Measurements from ENCODE around the gene RASAL1. TPM values are rescaled to one million over a fixed set of nuclear protein-coding genes. Genes with fewer than 3 reads are reported as not detected.

Gene RASAL1
- total RNA-seq, 1 donor from 2014 or later, result 1.4 TPM

GRCh38 chr12:113138826-113139225 lies 3.3 kb upstream of the RASAL1 start:
- DNase-seq (ENCODE audit: low spot score), result no peak
- Histone ChIP-seq H3K9ac (no peak overlapping the region), H3K4me1 (peaks cover 15% of the 10 kb centered on the region), H4K20me1 (ENCODE audit: low read depth) (no peaks in the 10 kb centered on the region), H3K4me3 (no peak overlapping the region), H3K27ac (no peak overlapping the region), H3F3A (ENCODE audit: low read depth) (peaks cover 9% of the 10 kb centered on the region), H3K36me3 (no peaks in the 10 kb centered on the region), H3K27me3 (peaks cover 32% of the 10 kb centered on the region), H3K4me2 (no peak overlapping the region), H2AFZ (replicated peaks) (no peak overlapping the region), H3K79me2 (ENCODE audit: low read depth) (no peaks in the 10 kb centered on the region), H3K9me3 (ENCODE audit: low read depth) (no peaks in the 10 kb centered on the region)
- H3K27ac Mint-ChIP-seq, result peak overlapping the region; percentile 50
- no peak overlapping the region for H3K4me3 Mint-ChIP-seq
- peaks cover 15% of the 10 kb centered on the region for H3K4me1 Mint-ChIP-seq
- H3K36me3 Mint-ChIP-seq, result no peaks in the 10 kb centered on the region
- H3K27me3 Mint-ChIP-seq (ENCODE audit: insufficient read depth, low read depth), result peaks cover 15% of the 10 kb centered on the region
- TF ChIP-seq EZH2 (IDR thresholded peaks at IDR 0.05), result no peak
- no peak for TF ChIP-seq CTCF (IDR thresholded peaks at IDR 0.05)
- TF ChIP-seq EZH2phosphoT487 (IDR thresholded peaks at IDR 0.05), result no peak
- no peaks in the 10 kb centered on the region for H3K9me3 Mint-ChIP-seq

- Histone ChIP-seq H3K4me3 (no peak overlapping the region), H3K9ac (no peak overlapping the region), H3K4me1 (peaks cover 15% of the 10 kb centered on the region), H3K79me2 (ENCODE audit: low read depth) (no peaks in the 10 kb centered on the region), H3K27me3 (peaks cover 36% of the 10 kb centered on the region), H3K9me3 (ENCODE audit: low read depth) (no peaks in the 10 kb centered on the region), H3K4me2 (no peak overlapping the region), H3K27ac (no peak overlapping the region), H4K20me1 (ENCODE audit: low read depth) (no peaks in the 10 kb centered on the region), H3F3A (ENCODE audit: low read depth) (peaks cover 9% of the 10 kb centered on the region), H2AFZ (replicated peaks) (no peak overlapping the region), H3K36me3 (no peaks in the 10 kb centered on the region)
- no peak for DNase-seq (ENCODE audit: low spot score)
- H3K4me1 Mint-ChIP-seq, result peaks cover 13% of the 10 kb centered on the region
- H3K27ac Mint-ChIP-seq, result no peak overlapping the region
- no peak overlapping the region for H3K4me3 Mint-ChIP-seq
- TF ChIP-seq EZH2phosphoT487 (IDR thresholded peaks at IDR 0.05) (no peak), EZH2 (IDR thresholded peaks at IDR 0.05) (no peak)
- no peaks in the 10 kb centered on the region for H3K9me3 Mint-ChIP-seq
- H3K36me3 Mint-ChIP-seq, result no peaks in the 10 kb centered on the region
- peaks cover 16% of the 10 kb centered on the region for H3K27me3 Mint-ChIP-seq (ENCODE audit: insufficient read depth, low read depth)
Measured at GRCh38 chr12:113137861-113138783, 2.6 kb upstream of the RASAL1 start.

- H3K9me3 ChIP-seq (ENCODE audit: low read depth), result no peaks in the 10 kb centered on the region
- H3K79me2 ChIP-seq (ENCODE audit: low read depth), result no peaks in the 10 kb centered on the region
- no peak for TF ChIP-seq CTCF (IDR thresholded peaks at IDR 0.05)
- TF ChIP-seq EZH2phosphoT487 (IDR thresholded peaks at IDR 0.05), result no peak
- TF ChIP-seq EZH2 (IDR thresholded peaks at IDR 0.05), result no peak
- peaks cover 36% of the 10 kb centered on the region for H3K27me3 ChIP-seq
- no peak overlapping the region for H3K4me3 ChIP-seq
- H3K9me3 Mint-ChIP-seq, result no peaks in the 10 kb centered on the region
- no peak overlapping the region for H3K27ac ChIP-seq
- H3K27me3 Mint-ChIP-seq (ENCODE audit: insufficient read depth, low read depth), result peaks cover 24% of the 10 kb centered on the region
- H3K27ac Mint-ChIP-seq, result no peak overlapping the region
- no peaks in the 10 kb centered on the region for H3K36me3 ChIP-seq
- H3F3A ChIP-seq (ENCODE audit: low read depth), result peaks cover 9% of the 10 kb centered on the region
- H3K4me3 Mint-ChIP-seq, result peak overlapping the region; percentile 22
- H3K9ac ChIP-seq, result no peak overlapping the region
- peaks cover 11% of the 10 kb centered on the region for H3K4me1 Mint-ChIP-seq
- peaks cover 15% of the 10 kb centered on the region for H3K4me1 ChIP-seq
- no peaks in the 10 kb centered on the region for H4K20me1 ChIP-seq (ENCODE audit: low read depth)
- no peak overlapping the region for H2AFZ ChIP-seq (replicated peaks)
- no peak for DNase-seq (ENCODE audit: low spot score)
- no peaks in the 10 kb centered on the region for H3K36me3 Mint-ChIP-seq
- no peak overlapping the region for H3K4me2 ChIP-seq
Measured at GRCh38 chr12:113136990-113137511, 1.5 kb upstream of the RASAL1 start.
